ENCODE results near the gene ASF1A.
"Not testable (repeated sequence)": the region's sequence is repeated elsewhere in the genome, so short reads cannot be mapped to it uniquely, and the experiment has no call there.

ASF1A gene

GRCh38 chr6:118893807-118894424 is at the start of gene ASF1A:
Gene ASF1A, plus strand, starts transcription at chr6:118894152. Its CDS starts 262 bp downstream, at chr6:118894414.
- peak; percentile 99 for DNase-seq (ENCODE audit: low read depth)

- DNase-seq (ENCODE audit: low read depth): no peak
These were observed 49.0 kb upstream of the ASF1A start for GRCh38 chr6:118844915-118845314.

GRCh38 chr6:118853408-118853807 is 40.5 kb upstream of the ASF1A start:
- DNase-seq (ENCODE audit: low read depth): no peak

GRCh38 chr6:118856301-118856700 is 37.7 kb upstream of the ASF1A start:
- DNase-seq (ENCODE audit: low read depth): no peak

GRCh38 chr6:118859517-118860064 is 34.4 kb upstream of the ASF1A start:
- DNase-seq (ENCODE audit: low read depth): no peak

GRCh38 chr6:118860363-118860762 is 33.6 kb upstream of the ASF1A start:
- no peak for DNase-seq (ENCODE audit: low read depth)

DNA sequence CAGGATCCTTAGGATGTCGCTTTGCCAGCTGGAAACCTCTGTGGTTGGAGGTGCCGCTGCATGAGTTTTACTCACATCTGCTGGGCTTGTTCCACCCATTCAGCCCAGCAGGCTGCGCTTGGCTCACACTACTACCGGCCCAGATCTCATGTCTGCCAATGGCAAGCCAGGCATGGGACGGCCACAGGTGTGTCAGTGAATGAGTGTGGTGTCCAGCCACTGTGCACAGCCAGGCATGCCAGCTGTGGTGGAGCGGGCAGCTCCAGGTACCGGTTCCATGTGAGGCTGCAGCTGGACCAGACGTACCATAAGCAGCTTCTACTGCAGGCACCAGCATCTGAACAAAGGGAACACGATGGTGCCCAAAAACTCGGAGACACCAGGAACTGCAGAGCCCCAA is 33.1 kb upstream of the ASF1A start:
- no peak for DNase-seq (ENCODE audit: low read depth)

DNA sequence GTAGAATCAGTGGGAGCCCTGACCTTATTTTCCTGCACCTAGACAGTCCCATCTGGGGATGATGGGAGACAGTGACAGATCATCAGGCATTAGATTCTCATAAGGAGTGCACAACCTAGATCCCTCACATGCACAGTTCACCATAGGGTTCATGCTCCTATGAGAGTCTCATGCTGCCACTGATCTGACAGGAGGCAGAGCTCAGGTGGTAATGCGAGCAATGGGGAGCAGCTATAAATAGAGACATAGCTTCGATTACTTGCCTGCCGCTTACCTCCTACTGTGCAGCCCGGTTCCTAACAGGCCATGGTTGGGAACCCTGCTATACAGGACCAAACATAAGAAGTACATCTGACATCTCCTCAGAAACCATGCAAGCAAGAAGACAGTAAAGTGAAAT is 31.5 kb upstream of the ASF1A start:
- no peak for DNase-seq (ENCODE audit: low read depth)

GRCh38 chr6:118864341-118865099 is 29.4 kb upstream of the ASF1A start:
- no peak for DNase-seq (ENCODE audit: low read depth)

DNA sequence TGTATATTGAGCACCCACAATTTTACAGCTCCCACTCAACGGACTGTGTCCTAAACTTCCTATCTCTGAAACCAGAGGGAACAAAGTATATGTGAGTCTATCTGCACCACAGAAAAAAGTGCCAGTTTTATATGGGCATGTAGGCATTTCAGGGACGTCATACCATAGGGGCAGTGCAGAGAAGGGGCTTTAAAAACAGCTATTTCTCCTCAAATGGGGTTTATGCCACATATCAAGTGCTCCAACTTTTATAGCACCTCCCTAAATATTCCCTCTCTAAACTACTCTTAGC is 28.9 kb upstream of the ASF1A start:
- DNase-seq (ENCODE audit: low read depth): no peak

DNA sequence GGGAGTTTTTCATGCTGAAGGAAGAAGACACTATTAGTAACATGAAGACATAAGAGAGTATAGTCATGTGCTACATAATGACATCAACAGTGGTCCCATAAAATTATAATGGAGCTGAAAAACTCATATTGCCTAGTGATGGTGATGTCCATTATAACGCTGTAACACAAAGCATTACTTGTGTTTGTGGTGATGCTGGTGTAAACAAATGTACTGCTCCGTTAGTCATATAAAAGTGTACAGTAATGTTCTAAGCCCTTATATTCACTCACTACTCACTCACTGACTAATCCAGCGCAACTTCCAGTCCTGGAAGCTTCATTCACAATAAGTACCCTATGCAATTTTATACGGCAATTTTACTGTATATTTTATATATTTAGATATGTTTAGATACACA is 26.8 kb upstream of the ASF1A start:
- no peak for DNase-seq (ENCODE audit: low read depth)

GRCh38 chr6:118868901-118869300 is 25.1 kb upstream of the ASF1A start:
- not testable (repeated sequence) for DNase-seq (ENCODE audit: low read depth)

DNA sequence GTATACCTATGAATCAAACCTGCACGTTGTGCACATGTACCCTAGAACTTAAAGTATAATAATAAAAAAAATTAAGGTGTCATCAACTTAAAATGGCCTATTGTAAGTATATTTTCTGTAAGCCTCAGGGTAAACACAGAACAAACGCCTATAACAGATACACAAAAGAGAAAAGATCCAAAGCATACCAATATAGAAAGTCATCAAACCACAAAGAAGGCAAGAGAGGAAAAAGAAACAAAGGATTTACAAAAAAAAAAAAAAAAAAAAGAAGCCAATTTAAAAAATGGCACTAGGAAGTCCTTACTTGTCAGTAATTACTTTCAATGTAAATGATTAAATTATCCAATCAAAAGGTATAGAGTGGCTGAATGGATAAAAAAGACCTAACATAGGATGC is 24.6 kb upstream of the ASF1A start:
- DNase-seq (ENCODE audit: low read depth): peak; percentile 60

GRCh38 chr6:118869894-118870589 is 23.9 kb upstream of the ASF1A start:
- peak; percentile 18 for DNase-seq (ENCODE audit: low read depth)

DNA sequence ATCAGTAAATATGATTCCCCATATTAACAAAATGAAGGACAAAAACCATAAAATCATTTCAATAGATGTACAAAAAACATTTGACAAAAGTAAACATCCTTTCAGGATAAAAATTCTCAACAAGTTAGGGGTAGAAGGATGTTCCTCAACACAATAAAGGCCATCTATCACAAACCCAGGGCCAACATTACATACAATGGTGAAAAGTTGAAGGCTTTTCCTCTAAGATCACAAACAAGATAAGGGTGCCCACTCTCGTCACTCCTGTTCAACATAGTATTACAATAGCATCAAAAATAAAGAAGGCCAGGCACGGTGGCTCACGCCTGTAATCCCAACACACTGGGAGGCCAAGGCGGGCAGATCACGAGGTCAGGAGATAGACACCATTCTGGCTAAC is 22.6 kb upstream of the ASF1A start:
- DNase-seq (ENCODE audit: low read depth): no peak

DNA sequence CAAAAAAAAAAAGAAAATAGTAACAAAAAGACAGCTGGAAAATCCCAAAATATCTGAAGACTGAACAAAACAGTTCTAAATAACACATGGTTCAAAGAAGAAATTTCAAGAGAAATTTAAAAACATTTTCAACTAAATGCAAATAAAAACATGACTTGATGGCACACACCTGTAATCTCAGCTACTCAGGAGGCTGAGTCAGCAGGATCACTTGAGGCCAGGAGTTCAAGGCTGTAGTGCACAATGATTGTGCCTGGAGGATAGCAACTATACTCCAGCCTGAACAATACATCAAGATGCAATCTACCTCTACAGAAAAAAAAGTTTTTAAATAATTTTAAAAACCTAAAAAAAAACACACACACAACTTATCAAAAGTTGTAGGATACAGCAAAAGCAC is 21.6 kb upstream of the ASF1A start:
- DNase-seq (ENCODE audit: low read depth): no peak

DNA sequence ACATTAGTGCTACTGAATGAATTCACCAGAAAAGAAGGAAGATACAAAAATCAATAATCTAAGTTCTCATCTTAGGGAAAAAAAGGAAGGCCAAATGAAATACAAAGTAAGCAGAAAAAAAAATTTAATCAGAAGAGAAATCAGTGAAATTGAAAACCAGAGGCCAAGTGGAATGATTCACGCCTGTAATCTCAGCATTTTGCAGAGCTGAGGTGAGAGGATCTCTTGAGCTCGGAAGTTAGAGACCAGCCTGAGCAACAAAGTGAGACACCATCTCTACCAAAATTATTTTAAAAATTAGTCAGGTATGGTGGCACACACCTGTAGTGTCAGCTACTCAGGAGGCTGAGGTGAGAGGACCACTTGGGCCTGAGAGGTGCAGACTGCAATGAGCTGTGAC is 21.2 kb upstream of the ASF1A start:
- DNase-seq (ENCODE audit: low read depth): peak; percentile 17

GRCh38 chr6:118873239-118873638 is 20.7 kb upstream of the ASF1A start:
- no peak for DNase-seq (ENCODE audit: low read depth)

DNA sequence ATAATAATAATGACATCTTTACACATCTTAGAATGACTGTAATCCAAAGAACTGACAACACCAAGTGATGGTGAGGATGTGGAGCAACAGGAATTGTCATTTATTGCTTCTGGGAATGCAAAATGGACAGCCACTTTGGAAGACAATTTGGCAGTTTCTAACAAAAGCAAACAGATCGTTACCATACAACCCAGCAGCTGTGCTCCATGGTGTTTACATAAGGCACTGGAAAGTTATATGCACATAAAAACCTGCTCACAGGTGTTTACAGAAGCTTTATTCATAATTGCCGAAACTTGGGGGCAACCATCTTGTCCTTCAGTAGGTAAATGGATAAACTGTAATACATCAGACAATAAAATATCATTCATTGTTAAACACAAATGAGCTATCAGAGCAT is 18.3 kb upstream of the ASF1A start:
- no peak for DNase-seq (ENCODE audit: low read depth)

- DNase-seq (ENCODE audit: low read depth): peak; percentile 55
These were observed 17.8 kb upstream of the ASF1A start for GRCh38 chr6:118876198-118876597.

DNA sequence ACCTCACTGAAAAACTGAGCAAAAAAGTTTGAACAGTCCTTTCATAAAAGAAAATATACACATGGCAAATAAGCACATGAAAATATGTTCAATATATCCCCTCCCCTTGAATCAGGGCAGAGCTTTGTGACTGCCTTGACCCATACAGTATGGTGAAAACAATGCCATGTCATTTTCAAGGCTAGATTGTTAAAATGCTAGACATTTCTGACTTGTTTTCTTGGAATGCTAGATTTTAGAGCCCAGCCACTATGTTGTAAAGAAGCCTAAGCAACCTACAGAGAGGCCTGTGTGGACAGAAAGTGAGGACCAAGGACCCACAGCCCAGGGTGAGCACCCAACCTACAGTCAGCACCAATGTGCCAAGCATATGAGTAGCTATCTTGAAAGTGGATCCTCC is 17.1 kb upstream of the ASF1A start:
- DNase-seq (ENCODE audit: low read depth): peak; percentile 85

- DNase-seq (ENCODE audit: low read depth): no peak
These were observed 16.1 kb upstream of the ASF1A start for GRCh38 chr6:118877806-118878205.
